ENCODE results near the gene MMP15.
"Not testable (repeated sequence)": the region's sequence is repeated elsewhere in the genome, so short reads cannot be mapped to it uniquely, and the experiment has no call there.

Gene MMP15

DNA sequence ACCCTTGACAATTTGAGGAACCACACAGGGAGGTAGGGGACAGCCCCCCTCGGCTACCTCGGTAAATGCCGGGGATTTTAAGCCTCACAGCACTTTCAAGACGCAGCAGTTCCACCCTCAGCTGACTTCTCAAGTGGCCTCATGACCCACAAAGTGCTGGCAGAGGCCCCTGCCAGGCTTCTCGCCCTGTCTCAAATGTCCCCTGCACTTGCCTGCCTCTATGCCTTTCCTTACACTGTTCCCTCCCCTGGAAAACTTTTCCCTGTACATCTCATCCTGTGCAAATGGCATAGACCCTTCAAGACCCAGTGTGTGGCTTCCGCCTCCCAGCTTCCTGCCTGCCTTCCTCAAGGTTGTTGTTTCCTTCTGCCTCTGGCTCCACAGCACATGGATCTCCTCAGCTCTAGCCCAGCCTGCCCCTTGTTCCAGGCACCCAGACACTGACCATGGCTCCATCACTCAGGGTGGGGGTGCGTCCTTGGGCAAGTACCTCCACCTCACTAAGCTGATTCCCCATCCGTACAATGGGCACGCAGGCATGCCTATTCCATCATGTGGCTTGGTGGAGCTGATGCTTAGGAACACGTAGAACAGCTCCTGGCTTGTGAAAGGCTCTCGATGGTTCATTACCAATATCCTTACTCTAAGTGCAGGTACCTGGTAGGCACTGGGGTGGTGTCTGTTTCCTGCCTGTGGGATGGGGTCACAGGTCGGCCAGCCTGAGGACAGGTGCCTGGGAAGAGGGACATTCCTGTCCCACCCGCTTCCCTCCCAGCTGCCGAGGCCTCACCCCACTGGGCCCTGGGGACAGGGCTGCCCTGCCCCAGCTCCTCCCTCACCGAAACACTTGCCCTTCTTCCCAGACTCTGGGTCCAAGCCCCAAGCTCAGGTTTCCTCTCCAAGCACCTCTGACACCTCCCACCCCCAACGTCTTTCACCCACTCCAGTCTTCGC is 24.0 kb downstream of the MMP15 start:
- DNase-seq (ENCODE audit: low read depth in 2 of 2) = no peak

DNA sequence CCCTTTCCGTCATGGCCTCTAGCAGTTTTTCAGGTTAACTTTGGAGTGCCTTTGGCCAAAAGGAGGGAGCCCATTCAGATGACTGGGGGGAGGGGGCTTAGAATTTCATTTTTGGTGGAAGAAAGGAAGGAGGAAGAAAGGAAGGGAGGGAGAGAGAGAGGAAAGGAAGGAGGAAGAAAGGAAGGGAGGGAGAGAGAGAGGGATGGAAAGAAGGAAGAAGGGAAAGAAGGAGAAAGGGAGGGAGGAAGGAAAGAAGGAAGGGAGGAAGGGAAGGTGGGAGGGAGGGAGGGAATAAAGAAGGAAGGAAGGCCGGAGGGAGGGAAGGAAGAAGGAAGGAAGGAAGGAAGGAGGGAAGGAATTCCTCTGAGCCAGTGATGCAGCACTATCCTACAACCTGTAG is 25.7 kb downstream of the MMP15 start:
- no peak for DNase-seq (ENCODE audit: low read depth in 2 of 2)

DNA sequence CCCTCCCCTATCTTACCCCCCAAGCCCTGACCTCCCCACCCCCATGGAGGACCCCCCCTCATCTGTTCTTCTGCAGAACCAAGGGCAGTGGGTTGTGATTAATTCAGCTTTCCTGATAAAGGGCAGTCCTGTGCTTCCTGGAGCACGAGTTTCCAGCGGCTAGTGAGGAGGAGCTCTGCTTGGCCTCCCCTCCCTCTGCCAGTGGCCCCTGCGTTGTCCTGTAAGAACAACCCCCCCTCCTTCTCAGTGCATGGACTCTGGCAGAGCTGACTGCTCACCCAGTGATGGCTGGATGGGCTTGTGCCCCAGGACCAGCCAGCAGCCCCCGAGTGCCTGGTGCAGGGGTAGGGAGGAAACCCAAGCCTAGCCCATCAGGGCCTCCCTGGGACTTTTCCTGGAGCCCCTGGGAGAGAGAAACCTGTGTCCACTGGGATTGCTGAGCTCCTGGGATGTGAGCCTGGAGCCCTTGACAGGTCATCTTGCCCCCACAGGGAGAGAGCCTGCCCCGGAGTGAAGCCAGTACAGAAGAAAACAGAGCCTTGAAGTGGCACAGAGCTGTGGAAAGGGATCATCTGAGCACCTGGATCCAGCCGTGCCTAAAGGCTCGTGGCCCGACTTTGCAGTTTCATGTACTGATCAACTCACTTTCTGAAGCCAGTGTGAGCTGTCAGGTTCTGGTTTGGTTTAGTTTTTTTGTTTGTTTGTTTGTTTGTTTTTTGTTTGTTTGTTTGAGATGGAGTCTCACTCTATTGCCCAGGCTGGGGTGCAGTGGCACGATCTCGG is 26.5 kb downstream of the MMP15 start:
- no peak for DNase-seq (ENCODE audit: low read depth in 2 of 2)

DNA sequence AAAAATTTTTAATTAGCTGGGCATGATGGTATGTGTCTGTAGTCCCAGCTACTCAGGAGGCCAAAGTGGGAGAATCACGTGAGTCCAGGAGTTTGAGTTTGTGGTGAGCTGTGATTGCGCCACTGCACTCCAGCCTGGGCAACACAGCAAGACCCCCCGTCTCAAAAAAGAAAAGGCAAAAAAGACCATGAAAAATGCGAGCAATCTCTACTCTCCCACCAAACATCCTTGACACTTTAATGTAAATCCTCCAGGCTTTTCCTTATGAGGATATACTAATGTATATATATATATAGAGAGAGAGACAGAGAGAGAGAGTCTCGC is 28.1 kb downstream of the MMP15 start:
- no peak for DNase-seq (ENCODE audit: low read depth in 2 of 2)

DNA sequence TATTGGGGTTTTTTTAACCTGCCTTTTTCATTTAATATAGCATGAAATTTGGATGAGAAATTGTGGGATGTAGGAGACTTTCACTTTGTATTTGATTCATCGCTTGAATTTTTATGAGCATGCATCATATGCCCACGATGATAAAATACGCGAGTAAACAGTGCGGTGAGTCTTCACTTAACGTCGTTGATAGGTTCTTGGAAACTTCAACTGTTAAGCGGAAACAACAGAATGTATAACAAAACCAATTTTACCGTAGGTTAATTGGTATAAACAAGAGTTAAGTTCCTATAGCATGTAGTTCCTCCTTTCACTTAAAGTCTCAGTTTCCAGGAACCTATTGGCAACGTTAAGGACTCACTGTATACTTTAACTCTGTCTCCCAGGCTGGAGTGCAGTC is 28.7 kb downstream of the MMP15 start:
- no peak for DNase-seq (ENCODE audit: low read depth in 2 of 2)

DNA sequence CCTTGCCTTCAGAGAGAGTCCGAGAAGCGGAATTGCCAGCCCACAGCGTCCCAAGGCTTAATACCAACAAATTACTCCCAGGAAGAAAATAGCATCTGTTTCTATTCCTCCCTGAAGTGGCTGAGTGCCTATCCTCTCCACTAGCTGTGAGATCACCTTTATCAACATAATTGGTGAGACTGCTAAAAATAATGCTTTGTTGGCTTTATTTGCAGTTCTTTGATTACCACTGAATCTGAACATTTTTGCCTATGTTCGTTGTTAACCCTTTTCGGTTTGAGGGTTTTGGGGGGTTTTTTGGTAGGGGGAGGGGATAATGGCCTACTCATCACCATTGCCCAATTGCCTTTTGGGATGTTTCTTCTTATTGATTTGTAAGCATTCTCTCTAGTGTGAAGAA is 31.0 kb downstream of the MMP15 start:
- no peak for DNase-seq (ENCODE audit: low read depth in 2 of 2)

DNA sequence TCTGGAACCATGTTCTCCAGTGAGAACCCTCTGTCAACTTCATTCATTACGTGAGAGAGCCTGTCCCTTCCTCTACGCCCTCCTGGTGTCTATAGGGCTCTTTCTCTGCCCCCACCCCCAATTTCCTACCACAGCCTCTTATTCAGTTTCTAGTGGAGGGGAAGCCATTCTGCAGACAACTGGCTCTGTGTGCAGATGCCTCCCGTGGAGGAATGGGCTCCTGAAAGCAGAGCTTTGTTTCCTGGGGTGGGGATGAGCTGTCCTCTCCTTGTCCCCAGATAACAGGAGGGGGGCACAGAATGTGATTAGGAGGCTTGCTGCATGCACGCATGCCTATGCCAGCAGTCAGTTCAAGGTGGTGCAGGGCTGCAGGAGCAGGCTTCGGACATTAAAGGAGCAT is 31.6 kb downstream of the MMP15 start:
- DNase-seq (ENCODE audit: low read depth in 2 of 2) = no peak

DNA sequence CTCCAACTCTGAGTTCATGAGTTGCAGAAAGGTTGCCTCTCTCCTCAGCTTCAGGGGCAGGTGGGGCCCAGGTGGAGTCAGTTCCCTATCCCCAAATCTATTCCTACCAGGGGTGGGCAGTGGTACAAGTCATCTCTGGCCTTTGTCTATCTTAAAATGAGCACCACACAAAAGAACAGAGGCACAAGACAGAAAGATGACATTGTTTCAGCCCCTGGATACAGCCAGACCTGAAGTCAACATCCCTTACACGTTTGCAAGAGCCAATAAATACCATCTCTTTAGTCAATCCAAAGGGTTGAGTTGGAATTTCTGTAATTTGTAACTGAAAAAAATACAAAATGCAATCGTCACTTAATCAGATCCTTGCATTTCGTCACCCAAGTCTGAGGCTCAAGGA is 32.2 kb downstream of the MMP15 start:
- DNase-seq (ENCODE audit: low read depth in 2 of 2) = no peak

DNA sequence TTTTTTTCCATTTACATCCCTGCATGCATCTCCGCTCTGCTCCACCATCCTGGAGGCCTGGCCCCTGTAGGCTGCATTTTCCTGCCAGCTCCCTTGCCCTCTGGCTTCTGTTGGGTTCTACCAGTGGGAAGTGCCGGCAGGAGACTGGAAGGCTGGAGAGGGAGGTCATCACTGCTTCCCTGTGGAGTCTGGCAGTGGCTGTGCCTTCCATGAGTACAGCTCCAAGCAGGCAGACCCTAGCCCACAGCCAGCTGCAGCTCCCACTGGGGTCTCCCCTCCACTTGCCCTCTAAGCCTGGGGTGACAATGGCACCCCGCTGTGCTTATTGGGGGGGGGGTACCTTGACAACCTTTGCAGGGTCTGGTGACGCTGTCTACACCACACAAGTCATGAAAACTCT is 37.3 kb downstream of the MMP15 start:
- no peak for DNase-seq (ENCODE audit: low read depth in 2 of 2)

DNA sequence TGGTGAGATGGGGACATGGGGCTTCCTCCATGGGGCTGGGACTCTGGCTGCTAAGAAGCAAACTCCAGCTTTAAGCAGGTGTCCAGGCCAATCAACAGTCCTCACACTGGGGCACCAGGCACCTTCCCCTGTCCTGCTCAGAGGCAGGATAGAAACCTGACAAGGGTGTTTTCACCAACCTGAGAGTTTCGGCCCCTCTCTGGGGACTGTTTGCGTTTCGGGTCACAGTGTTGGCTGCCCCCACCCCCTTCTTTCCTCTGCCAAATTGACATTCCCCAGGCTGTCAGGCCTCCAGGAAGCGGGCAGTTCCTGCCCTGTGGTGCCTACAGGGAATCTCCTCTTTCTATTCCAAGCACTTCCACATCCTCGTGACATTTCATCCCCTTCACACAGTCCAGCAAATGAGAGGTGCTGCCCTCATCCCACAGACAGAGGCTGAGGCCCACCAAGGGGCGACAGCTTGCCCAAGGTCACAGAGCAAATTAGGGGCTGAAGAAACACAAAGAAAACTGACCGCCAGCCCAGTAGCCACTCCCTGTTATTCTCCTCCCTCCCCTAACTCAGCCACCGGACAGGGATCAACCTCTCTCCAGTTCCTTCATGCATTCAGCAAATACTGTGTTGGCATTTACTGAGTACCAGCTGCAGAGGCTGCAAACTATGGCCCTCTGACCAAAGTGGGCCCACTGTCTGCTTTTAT is 38.0 kb downstream of the MMP15 start:
- no peak for DNase-seq (ENCODE audit: low read depth in 2 of 2)

DNA sequence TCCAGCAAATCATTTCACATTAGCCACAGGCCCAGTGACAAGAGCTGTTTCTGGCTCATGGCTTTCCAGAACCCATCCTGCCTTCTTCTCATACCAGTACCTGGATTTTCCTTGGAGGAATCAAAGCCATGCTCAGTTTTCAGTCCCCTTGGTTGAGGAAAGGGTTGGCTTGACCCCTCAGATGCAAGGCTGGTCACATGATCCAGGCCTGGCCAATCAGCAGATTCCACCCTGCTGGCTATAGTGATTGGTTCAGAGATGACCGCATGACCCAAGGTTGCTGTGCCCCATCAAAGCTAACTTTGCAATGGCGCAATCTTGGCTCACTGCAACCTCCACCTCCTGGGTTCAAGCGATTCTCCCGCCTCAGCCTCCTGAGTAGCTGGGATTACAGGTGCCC is 45.0 kb downstream of the MMP15 start:
- DNase-seq (ENCODE audit: low read depth in 2 of 2) = no peak

DNA sequence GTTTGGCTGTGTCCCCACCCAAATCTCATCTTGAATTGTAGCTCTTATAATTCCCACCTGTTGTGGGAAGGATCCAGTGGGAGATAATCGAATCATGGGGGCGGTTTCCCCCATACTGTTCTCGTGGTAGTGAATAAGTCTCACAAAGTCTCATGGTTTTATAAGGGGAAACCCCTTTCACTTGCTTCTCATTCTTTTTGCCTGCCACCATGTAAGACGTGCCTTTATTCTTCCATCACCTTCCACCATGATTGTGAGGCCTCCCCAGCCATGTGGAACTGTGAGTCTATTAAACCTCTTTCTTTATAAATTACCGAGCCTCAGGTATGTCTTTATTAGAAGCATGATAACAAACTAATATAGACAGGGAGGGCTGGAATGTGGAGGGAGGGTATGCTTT is 46.6 kb downstream of the MMP15 start:
- DNase-seq (ENCODE audit: low read depth in 2 of 2) = not testable (repeated sequence)

DNA sequence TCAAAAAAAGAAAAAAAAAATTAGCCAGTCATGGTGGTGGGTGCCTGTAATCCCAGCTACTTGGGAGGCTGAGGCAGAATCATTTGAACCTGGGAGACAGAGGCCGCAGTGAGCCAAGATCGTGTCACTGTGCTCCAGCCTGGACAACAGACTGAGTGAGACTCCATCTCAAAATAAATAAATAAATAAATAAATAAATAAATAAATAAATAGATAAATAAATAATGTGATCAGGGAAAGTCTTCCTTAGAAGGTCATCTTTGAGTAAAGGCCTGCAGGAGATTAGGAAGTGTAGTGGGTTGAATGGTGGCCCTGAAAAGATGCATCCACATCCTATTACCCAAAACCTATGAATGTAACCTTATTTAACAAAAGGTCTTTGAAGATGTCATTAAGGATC is 47.5 kb downstream of the MMP15 start:
- DNase-seq (ENCODE audit: low read depth in 2 of 2) = not testable (repeated sequence)

DNA sequence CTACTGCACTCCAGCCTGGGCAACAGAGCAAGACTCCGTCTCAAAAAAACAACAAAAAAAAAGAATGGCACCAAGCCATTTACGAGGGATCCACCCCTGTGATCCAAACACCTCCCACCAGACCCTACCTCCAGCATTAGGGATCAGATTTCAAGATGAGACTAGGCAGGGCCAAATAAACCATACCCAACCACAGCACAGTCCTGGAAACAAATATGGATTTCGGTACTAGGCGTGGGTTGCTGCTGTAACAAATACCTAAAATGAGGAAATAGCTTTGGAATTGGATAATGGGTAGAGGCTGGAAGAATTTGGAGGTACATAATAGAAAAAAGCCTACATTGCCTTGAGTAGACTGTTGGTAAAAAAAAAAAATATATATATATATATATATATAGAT is 49.1 kb downstream of the MMP15 start:
- no peak for DNase-seq (ENCODE audit: low read depth in 2 of 2)

DNA sequence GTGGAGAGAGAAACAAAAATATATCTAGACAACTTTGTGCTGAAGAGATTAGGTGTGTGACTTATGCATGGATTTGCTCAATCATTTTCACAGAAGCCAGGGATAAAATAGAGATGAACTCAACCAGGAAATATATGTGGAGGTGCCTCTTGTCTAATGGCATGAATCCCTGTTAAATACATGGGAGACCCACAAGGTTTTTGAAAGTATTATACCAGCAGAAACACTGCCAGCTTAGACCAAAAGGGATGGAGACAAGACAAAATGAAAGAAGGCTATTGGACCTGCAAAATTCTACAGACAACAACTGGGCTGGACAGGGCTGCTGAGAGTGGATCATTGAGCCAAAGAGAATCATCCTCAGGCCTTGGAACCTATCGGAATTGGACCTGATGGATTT is 51.0 kb downstream of the MMP15 start:
- no peak for DNase-seq (ENCODE audit: low read depth in 2 of 2)

DNA sequence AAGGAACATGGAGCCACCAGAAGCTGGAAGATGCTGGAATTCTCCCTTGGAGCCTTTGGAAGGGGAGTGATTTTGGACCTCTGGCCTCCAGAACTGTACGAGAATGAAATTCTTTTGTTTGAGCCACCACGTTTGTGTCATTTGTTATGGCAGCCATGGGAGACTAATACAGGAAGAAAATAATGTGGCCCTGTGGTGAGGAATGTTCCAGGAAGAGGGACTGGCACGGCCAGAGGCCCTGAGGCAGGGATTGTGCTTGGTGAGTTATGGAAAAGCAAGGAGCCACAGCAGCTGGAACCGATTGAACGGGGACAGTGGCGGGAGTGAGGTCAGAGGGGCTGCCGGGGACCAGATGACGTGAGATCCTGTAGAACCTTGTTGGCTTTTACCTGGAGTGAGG is 52.2 kb downstream of the MMP15 start:
- no peak for DNase-seq (ENCODE audit: low read depth in 2 of 2)

DNA sequence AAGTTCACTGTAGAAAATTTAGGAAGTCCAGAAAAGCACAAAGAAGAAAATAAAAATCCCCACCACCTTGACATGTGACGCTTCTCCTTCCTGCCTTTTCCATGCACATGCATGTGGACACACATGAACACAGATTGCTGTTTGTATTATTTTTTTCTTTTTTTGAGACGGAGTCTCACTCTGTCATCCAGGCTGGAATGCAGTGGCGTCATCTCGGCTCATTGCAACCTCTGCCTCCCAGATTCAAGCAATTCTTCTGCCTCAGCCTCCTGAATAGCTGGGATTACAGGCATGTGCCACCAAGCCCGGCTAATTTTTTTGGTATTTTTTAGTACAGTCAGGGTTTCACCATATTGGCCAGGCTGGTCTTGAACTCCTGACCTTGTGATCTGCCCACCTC is 55.1 kb downstream of the MMP15 start:
- DNase-seq (ENCODE audit: low read depth in 2 of 2) = not testable (repeated sequence)

DNA sequence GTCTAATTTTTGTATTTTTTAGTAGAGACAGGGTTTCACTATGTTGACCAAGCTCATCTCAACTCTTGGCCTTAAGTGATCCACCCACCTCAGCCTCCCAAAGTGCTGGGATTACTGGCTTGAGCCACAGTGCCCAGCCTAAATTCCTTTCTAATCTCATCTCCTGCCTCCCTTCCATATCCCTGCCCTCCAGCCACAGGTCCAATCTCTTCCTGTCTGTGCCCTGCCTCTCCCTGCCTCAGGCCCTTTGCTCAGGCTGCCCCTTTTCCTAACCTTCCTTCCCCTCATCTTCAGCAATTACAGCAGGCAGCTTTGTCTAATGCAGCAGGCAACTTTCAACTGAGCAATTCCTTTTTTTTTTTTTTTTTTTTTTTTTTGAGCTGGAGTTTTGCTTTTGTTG is 56.8 kb downstream of the MMP15 start:
- no peak for DNase-seq (ENCODE audit: low read depth in 2 of 2)

DNA sequence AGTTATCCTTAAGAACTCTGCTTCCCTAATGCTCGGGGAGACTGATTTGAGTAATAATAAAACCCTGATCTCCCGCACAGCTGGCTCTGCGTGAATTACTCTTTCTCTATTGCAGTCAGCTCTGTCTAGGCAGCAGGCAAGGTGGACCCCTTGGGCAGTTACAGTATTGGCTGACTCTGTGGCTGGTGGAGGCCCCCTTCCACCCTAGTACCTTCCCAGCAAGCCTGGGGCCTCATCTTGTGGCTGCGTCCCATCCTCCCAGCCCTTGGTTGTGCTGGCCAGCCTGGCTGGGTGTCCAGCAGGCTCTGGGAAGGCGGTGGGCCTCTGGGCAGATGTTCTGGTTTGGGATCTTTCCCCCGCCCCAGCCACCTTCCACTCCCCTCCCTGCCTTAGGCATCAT is 59.1 kb downstream of the MMP15 start:
- DNase-seq (ENCODE audit: low read depth in 2 of 2) = no peak

DNA sequence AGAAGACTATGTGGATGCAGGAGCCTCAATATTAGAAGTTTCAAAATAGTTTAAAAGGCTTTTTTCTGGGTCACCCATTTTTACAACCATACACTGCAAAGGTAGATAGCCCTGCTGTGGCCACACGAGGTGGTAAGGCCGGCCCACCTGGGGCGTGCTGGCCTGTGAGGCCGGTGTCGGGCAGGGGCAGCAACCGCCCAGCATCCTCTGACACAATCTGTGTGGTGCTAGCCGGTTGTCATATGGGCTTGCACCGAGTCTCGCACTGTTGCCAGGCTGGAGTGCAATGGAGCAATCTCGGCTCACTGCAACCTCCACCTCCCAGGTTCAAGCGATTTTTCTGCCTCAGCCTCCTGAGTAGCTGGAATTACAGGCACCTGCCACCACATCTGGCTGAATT is 59.6 kb downstream of the MMP15 start:
- no peak for DNase-seq (ENCODE audit: low read depth in 2 of 2)

DNA sequence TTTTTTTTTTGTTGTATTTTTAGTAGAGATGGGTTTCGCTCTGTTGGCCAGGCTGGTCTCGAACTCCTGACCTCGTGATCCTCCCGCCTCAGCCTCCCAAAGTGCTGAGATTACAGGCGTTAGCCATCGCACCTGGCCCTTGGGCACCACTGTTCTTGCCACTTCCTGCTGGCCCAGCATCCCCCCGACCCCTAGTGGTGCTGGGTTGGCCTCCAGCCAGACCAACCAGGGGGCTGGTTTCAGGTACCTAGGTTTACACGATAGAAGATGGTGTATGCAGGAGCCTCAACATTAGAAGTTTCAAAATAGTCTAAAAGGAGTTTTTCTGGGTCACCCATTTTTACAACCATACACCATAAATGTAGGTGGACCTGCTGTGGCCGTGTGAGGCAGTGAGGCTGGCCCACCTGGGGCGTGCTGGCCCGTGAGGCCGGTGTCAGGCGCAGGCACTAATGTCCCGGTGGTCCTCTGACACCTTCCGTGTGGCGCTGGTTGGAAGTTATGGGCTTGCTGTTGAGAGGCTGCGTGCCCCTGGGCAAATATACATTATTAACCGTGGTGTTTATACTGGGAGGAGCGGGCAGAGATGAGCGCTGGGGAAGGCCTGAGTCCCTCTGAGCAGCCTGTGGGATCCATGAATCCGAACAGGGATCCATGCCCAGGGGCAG is 60.2 kb downstream of the MMP15 start:
- no peak for DNase-seq (ENCODE audit: low read depth in 2 of 2)

Data from stimulated activated CD4-positive, alpha-beta T cell treated with anti-CD3 and anti-CD28 coated beads, Interleukin-4, amount 100 ng/mL, for 48 hours (primary cell).